Smooth muscle cell (in vitro differentiated cells): Measurements from ENCODE around the gene SEZ6L. TPM values are rescaled to one million over a fixed set of nuclear protein-coding genes. Genes with fewer than 3 reads are reported as not detected.

ENCODE experiments used
- DNase-seq: peaks from one replicate; lab custom pipeline; 2025; ENCODE audit not compliant: unreplicated experiment; lab: John Stamatoyannopoulos, UW
- H2AFZ ChIP-seq: fragments of 200-600 bp; sonication (generic); 2 replicates; pipeline ENCODE4 v1.6.0; 2016; ENCODE audit warnings: antibody characterized with exemption, low read depth, mild to moderate bottlenecking
- H3F3A ChIP-seq: fragments of 200-600 bp; sonication (generic); 2 replicates; pipeline ENCODE4 v1.6.0; 2017; ENCODE audit warnings: antibody characterized with exemption, low read depth
- H3K27ac ChIP-seq: fragments of 200-600 bp; sonication (generic); 2 replicates; pipeline ENCODE4 v1.5.1; 2016; ENCODE audit warnings: low read depth, mild to moderate bottlenecking
- H3K27me3 ChIP-seq: fragments of 200-600 bp; sonication (generic); 2 replicates; pipeline ENCODE4 v1.6.1; 2016; ENCODE audit warnings: low read depth, mild to moderate bottlenecking
- H3K36me3 ChIP-seq: fragments of 200-600 bp; sonication (generic); 2 replicates; pipeline ENCODE4 v1.5.1; 2016; ENCODE audit warnings: low read depth
- H3K4me1 ChIP-seq: fragments of 200-600 bp; sonication (generic); 2 replicates; pipeline ENCODE4 v1.5.1; 2016; ENCODE audit warnings: low read depth
- H3K4me2 ChIP-seq: fragments of 200-600 bp; sonication (generic); 2 replicates; pipeline ENCODE4 v1.6.0; 2016; ENCODE audit warnings: mild to moderate bottlenecking
- H3K4me3 ChIP-seq: fragments of 200-600 bp; sonication (generic); 2 replicates; pipeline ENCODE4 v1.5.1; 2016; ENCODE audit warnings: mild to moderate bottlenecking
- H3K79me2 ChIP-seq: fragments of 200-600 bp; sonication (generic); 2 replicates; pipeline ENCODE4 v1.6.0; 2016; ENCODE audit warnings: low read depth, mild to moderate bottlenecking
- H3K9ac ChIP-seq: fragments of 200-600 bp; sonication (generic); 2 replicates; pipeline ENCODE4 v1.6.0; 2016; ENCODE audit warnings: low read depth
- H3K9me3 ChIP-seq: fragments of 200-600 bp; sonication (generic); replicated peaks from 2 replicates; pipeline ENCODE4 v1.5.1; 2016; ENCODE audit warnings: low read depth
- H4K20me1 ChIP-seq: fragments of 200-600 bp; sonication (generic); 2 replicates; pipeline ENCODE4 v1.6.0; 2016; ENCODE audit warnings: low read depth
- CTCF ChIP-seq: fragments of 200-600 bp; sonication (generic); IDR thresholded peaks from 2 replicates; pipeline ENCODE4 v1.5.1; 2017; ENCODE audit warnings: borderline replicate concordance, mild to moderate bottlenecking, antibody characterized with exemption; ENCODE audit not compliant: insufficient read depth, poor library complexity, severe bottlenecking
- WGBS: methylation state at CpG from one replicate; pipeline ENCODE4 v1.1.7; 2016; ENCODE audit warnings: low lambda C conversion rate; 5-methylcytosine and 5-hydroxymethylcytosine counted together
- polyA plus RNA-seq: library from polyadenylated mRNA; unstranded; fragments of >200 nt; fragmentation: Nextera tagmentation; extraction: Ambion mirVana; gene quantifications from 2 replicates; pipeline ENCODE4 v1.2.1, GENCODE V29; 2016
- total RNA-seq: library from RNA; depleted of rRNA; stranded (reverse); fragments of >200 nt; gene quantifications from 2 replicates; pipeline ENCODE4 v1.2.3, GENCODE V29; 2014

SEZ6L gene
- total and polyA plus RNA-seq, 2 experiments from 2014 or later = 2.1 TPM

GRCh38 chr22:26292667-26292995 lies 123.4 kb downstream of the SEZ6L start:
- H3K4me3 ChIP-seq = no peak overlapping the region
- H3K27ac ChIP-seq = no peak overlapping the region
- H3K9me3 ChIP-seq = no peaks in the 10 kb centered on the region
- DNase-seq = no peak
- TF ChIP-seq CTCF = no peak
- H3K4me2 ChIP-seq = no peak overlapping the region
- no peaks in the 10 kb centered on the region for H3K36me3 ChIP-seq
- H3K4me1 ChIP-seq = no peaks in the 10 kb centered on the region
- WGBS = 94% methylated on average over 13 of the region's 13 CpGs
- H3K9ac ChIP-seq = no peak overlapping the region
- H2AFZ ChIP-seq = no peak overlapping the region
- no peaks in the 10 kb centered on the region for H4K20me1 ChIP-seq
- H3F3A ChIP-seq = no peaks in the 10 kb centered on the region
- H3K27me3 ChIP-seq = no peaks in the 10 kb centered on the region
- H3K79me2 ChIP-seq = no peaks in the 10 kb centered on the region

GRCh38 chr22:26295563-26296126 lies 126.4 kb downstream of the SEZ6L start:
- Histone ChIP-seq H3K9me3 (no peaks in the 10 kb centered on the region), H2AFZ (no peak overlapping the region), H3K79me2 (no peaks in the 10 kb centered on the region), H3K4me3 (no peak overlapping the region), H3K4me1 (no peaks in the 10 kb centered on the region), H3K9ac (no peak overlapping the region), H3F3A (no peaks in the 10 kb centered on the region), H4K20me1 (no peaks in the 10 kb centered on the region), H3K4me2 (no peak overlapping the region), H3K27me3 (no peaks in the 10 kb centered on the region), H3K27ac (no peak overlapping the region), H3K36me3 (no peaks in the 10 kb centered on the region)
- 79% methylated on average over 3 of the region's 3 CpGs for WGBS
- DNase-seq = no peak
- no peak for TF ChIP-seq CTCF

GRCh38 chr22:26298605-26299310 lies 129.5 kb downstream of the SEZ6L start:
- H3K9ac ChIP-seq = no peak overlapping the region
- H3K9me3 ChIP-seq = no peaks in the 10 kb centered on the region
- no peak overlapping the region for H3K4me3 ChIP-seq
- H4K20me1 ChIP-seq = no peaks in the 10 kb centered on the region
- no peak for DNase-seq
- no peak overlapping the region for H3K4me2 ChIP-seq
- H3K27me3 ChIP-seq = peaks cover 9% of the 10 kb centered on the region
- H3F3A ChIP-seq = no peaks in the 10 kb centered on the region
- no peak overlapping the region for H2AFZ ChIP-seq
- no peaks in the 10 kb centered on the region for H3K36me3 ChIP-seq
- 84% methylated on average over 9 of the region's 9 CpGs for WGBS
- no peaks in the 10 kb centered on the region for H3K4me1 ChIP-seq
- H3K79me2 ChIP-seq = no peaks in the 10 kb centered on the region
- no peak overlapping the region for H3K27ac ChIP-seq
- no peak for TF ChIP-seq CTCF

- Histone ChIP-seq H3K4me2 (no peak overlapping the region), H2AFZ (no peak overlapping the region), H3K27ac (no peak overlapping the region), H3K4me1 (no peaks in the 10 kb centered on the region), H3K9ac (no peak overlapping the region), H3F3A (no peaks in the 10 kb centered on the region), H3K9me3 (no peaks in the 10 kb centered on the region), H3K36me3 (no peaks in the 10 kb centered on the region), H3K4me3 (no peak overlapping the region), H3K27me3 (peaks cover 39% of the 10 kb centered on the region), H4K20me1 (no peaks in the 10 kb centered on the region), H3K79me2 (no peaks in the 10 kb centered on the region)
- TF ChIP-seq CTCF = no peak
- DNase-seq = no peak
- 94% methylated on average over 4 of the region's 4 CpGs for WGBS
These were observed 133.5 kb downstream of the SEZ6L start for GRCh38 chr22:26302726-26303125.
